ENCODE data around the gene CLK4. TPM values are rescaled to one million over a fixed set of nuclear protein-coding genes. Genes with fewer than 3 reads are reported as not detected.

The CLK4 gene
- total RNA-seq, 3 donors from 2014 or later: 21.8 to 32.8 (median 28.5) TPM

GRCh38 chr5:178564811-178565550, 61.9 kb downstream of the CLK4 start:
- Histone ChIP-seq H3K36me3 (ENCODE audit: low read depth) (no peaks in the 10 kb centered on the region), H3K4me3 (no peak overlapping the region), H3K4me1 (ENCODE audit: low read depth) (no peaks in the 10 kb centered on the region), H3K9me3 (no peaks in the 10 kb centered on the region)
- TF ChIP-seq, protein P1, sequence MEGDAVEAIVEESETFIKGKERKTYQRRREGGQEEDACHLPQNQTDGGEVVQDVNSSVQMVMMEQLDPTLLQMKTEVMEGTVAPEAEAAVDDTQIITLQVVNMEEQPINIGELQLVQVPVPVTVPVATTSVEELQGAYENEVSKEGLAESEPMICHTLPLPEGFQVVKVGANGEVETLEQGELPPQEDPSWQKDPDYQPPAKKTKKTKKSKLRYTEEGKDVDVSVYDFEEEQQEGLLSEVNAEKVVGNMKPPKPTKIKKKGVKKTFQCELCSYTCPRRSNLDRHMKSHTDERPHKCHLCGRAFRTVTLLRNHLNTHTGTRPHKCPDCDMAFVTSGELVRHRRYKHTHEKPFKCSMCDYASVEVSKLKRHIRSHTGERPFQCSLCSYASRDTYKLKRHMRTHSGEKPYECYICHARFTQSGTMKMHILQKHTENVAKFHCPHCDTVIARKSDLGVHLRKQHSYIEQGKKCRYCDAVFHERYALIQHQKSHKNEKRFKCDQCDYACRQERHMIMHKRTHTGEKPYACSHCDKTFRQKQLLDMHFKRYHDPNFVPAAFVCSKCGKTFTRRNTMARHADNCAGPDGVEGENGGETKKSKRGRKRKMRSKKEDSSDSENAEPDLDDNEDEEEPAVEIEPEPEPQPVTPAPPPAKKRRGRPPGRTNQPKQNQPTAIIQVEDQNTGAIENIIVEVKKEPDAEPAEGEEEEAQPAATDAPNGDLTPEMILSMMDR (IDR thresholded peaks at IDR 0.05): no peak
- intact Hi-C loops (cut with DNase I, micrococcal nuclease): no loop called here
- ATAC-seq (no peak), DNase-seq (no peak)

DNA sequence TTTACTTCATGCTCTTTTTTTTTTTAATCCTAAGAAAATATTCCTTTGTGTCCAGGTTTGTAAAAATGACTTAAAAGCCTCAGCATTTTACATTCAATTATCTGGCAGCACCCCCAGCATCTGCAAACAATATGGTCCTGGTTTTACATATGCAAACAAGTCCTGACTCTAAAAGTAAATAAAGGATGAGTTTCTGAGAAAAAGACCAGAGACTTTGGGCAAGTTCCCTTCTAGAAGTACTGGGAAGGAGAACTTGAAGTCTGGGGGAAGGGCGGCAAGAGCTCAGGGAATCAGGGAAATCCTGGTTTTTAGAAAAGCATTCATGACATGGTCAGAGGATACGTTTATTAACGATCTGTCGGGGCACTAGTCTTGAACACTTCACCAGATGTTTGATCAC, 62.5 kb downstream of the CLK4 start:
- intact Hi-C loops (cut with DNase I, micrococcal nuclease): no loop called here
- no peak overlapping the region for H3K4me3 ChIP-seq
- ATAC-seq (no peak), DNase-seq (no peak)
- TF ChIP-seq, protein P1 (IDR thresholded peaks at IDR 0.05): no peak
- H3K9me3 ChIP-seq: no peaks in the 10 kb centered on the region
- H3K36me3 ChIP-seq (ENCODE audit: low read depth): no peaks in the 10 kb centered on the region
- no peaks in the 10 kb centered on the region for H3K4me1 ChIP-seq (ENCODE audit: low read depth)

DNA sequence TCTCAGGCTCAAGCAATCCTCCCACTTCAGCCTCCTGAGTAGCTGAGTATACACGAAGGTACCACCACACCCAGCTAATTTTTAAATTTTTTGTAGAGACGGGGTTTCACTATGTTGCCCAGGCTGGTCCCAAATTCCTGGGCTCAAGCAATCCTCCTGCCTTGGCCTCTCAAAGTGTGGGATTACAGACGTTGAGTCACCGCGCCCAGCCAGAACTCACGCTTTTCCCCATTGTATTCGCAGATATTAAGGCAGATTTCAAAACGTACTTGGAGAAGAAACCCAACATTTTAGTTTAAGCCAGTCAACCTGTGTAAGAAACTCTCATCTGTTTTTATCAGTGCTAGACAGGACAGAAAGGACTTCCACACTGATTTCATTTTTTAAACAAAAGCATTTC, 63.2 kb downstream of the CLK4 start:
- DNase-seq (no peak), ATAC-seq (no peak)
- Histone ChIP-seq H3K4me1 (ENCODE audit: low read depth) (no peaks in the 10 kb centered on the region), H3K9me3 (no peaks in the 10 kb centered on the region), H3K4me3 (no peak overlapping the region), H3K36me3 (ENCODE audit: low read depth) (no peaks in the 10 kb centered on the region)
- intact Hi-C loops (cut with DNase I, micrococcal nuclease): no loop called here
- TF ChIP-seq, protein P1 (IDR thresholded peaks at IDR 0.05): no peak

DNA sequence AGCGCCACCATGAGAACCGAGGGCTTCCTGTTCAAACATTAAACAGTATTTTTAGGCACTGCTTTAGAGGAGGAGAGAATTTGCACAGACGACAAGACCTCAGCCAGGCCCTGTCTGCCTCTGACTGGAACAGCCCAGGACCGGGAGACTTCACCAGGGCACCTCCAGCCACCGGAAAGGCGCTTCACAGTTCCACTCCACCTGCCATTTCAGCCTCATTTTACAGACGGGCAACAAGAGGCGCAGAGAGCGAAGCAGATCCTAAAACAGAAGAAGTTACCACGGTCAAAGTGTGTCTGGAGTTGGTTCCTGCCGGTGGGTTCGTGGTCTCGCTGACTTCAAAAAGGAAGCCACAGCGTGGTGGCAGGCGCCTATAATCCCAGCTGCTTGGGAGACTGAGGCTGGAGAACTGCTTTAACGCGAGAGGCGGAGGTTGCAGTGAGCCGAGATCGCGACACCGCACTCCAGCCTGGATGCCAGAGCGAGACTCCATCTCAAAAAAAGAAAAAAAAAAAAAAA, 65.0 kb downstream of the CLK4 start:
- no peak overlapping the region for H3K4me3 ChIP-seq
- no peaks in the 10 kb centered on the region for H3K9me3 ChIP-seq
- DNase-seq (no peak), ATAC-seq (no peak)
- intact Hi-C loops (cut with DNase I, micrococcal nuclease): no loop called here
- H3K4me1 ChIP-seq (ENCODE audit: low read depth): no peaks in the 10 kb centered on the region
- TF ChIP-seq, protein P1 (IDR thresholded peaks at IDR 0.05): no peak
- no peaks in the 10 kb centered on the region for H3K36me3 ChIP-seq (ENCODE audit: low read depth)

DNA sequence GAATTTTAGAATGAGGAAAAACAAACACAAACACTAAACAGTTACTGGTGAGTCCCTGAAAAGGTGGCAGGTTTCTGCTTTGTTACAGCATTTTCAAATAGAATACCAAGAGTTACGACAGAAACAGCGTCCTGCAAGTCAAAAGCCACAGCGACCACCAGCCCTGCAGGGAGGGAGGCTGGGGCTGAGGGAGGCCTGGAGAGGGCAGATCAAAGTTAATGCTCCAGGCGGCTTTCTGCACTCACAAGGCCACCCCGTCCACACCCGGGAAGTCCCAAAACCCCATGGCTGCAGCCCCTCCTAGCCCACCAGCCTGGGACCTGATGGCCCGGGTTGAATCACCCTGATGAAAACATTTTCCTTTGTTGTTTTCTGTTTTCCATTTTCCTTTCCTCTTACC, 65.9 kb downstream of the CLK4 start:
- TF ChIP-seq, protein P1 (IDR thresholded peaks at IDR 0.05): no peak
- Histone ChIP-seq H3K4me3 (no peak overlapping the region), H3K4me1 (ENCODE audit: low read depth) (no peaks in the 10 kb centered on the region), H3K9me3 (no peaks in the 10 kb centered on the region), H3K36me3 (ENCODE audit: low read depth) (no peaks in the 10 kb centered on the region)
- ATAC-seq (no peak), DNase-seq (no peak)
- intact Hi-C loops (cut with DNase I, micrococcal nuclease): no loop called here

All from mucosa of descending colon (tissue), 3 donors.